Endothelial cell of umbilical vein (primary cell): ENCODE data around the gene MGAT1. TPM values are rescaled to one million over a fixed set of nuclear protein-coding genes. Genes with fewer than 3 reads are reported as not detected.
"Not testable (repeated sequence)": the region's sequence is repeated elsewhere in the genome, so short reads cannot be mapped to it uniquely, and the experiment has no call there.

Experiments
- BruUV-seq: library from RNA; stranded (reverse); fragments of 400-500 nt; replicated peaks from 2 replicates; lab custom pipeline; 2021; lab: Mats Ljungman, UMichigan
- CTCF ChIA-PET: fragments of 300-600, 350-600 bp; sonication (Branson Sonifier 250); formaldehyde crosslinking; loops from one replicate; lab custom pipeline; 2021; ENCODE audit warnings: antibody characterized with exemption, inconsistent platforms; lab: Charles Lee
- POLR2A ChIA-PET: fragments of 300-600, 350-600 bp; sonication (Branson Sonifier 250); formaldehyde crosslinking; loops from one replicate; lab custom pipeline; 2021; ENCODE audit warnings: antibody characterized with exemption, inconsistent platforms; lab: Charles Lee
- DNase-seq: peaks from one replicate; pipeline ENCODE4 v3.0.0-alpha.2; 2011; ENCODE audit warnings: low read depth, low spot score
- FAIRE-seq: peaks from 2 replicates; lab custom pipeline; 2011; peaks lifted over from hg19 to GRCh38; lab: Jason Lieb, UNC
- H2AFZ ChIP-seq: 2 replicates; pipeline ENCODE4 v1.6.0; 2012; ENCODE audit warnings: low read depth, low read length, control low read depth, inconsistent platforms
- H3K27ac ChIP-seq: 2 replicates; pipeline ENCODE4 v1.5.1; 2011; ENCODE audit warnings: low read depth, mild to moderate bottlenecking, control low read depth, low read length, moderate library complexity; ENCODE audit not compliant: insufficient read depth
- H3K27me3 ChIP-seq, 2 experiments: 2 replicates each; pipeline versions ENCODE4 v1.6.0 to v1.6.1; 2011; ENCODE audit warnings: low read length in 2 of 2, mixed read lengths in 1 of 2; ENCODE audit not compliant: control insufficient read depth in 2 of 2, insufficient read depth in 2 of 2
- H3K36me3 ChIP-seq, 2 experiments: 2 replicates in 1 of 2; 3 replicates in 1 of 2; pipeline ENCODE4 v1.5.1; 2011; ENCODE audit warnings: low read length in 2 of 2, mild to moderate bottlenecking in 1 of 2, moderate library complexity in 1 of 2; ENCODE audit not compliant: control insufficient read depth in 2 of 2, insufficient read depth in 2 of 2; ENCODE audit errors: extremely low read depth in 1 of 2
- H3K4me1 ChIP-seq: 3 replicates; pipeline ENCODE4 v1.5.1; 2011; ENCODE audit warnings: mild to moderate bottlenecking, low read length; ENCODE audit not compliant: control insufficient read depth, insufficient read depth; ENCODE audit errors: extremely low read depth
- H3K4me2 ChIP-seq: 2 replicates; pipeline ENCODE4 v1.6.1; 2011; ENCODE audit warnings: low read length, control low read depth, mixed read lengths; ENCODE audit not compliant: insufficient read depth
- H3K4me3 ChIP-seq, 3 experiments: fragments of 200-600 bp in 1 of 3; sonication (generic), shearing (Covaris generic) in 1 of 3; replicated peaks in 1 of 3; 2 replicates each; pipeline ENCODE4 v1.5.1; 2011 to 2016; ENCODE audit warnings: control low read depth in 3 of 3, low read length in 3 of 3, mild to moderate bottlenecking in 2 of 3, inconsistent platforms in 1 of 3, low read depth in 1 of 3, moderate library complexity in 1 of 3; ENCODE audit not compliant: insufficient read depth in 1 of 3
- H3K79me2 ChIP-seq: 2 replicates; pipeline ENCODE4 v1.6.0; 2012; ENCODE audit warnings: low read length, inconsistent platforms; ENCODE audit not compliant: control insufficient read depth, insufficient read depth
- H3K9ac ChIP-seq: replicated peaks from 2 replicates; pipeline ENCODE3; 2011; ENCODE audit warnings: low read length, control low read depth; ENCODE audit not compliant: insufficient read depth; ENCODE audit errors: extremely low read depth
- H3K9me1 ChIP-seq: replicated peaks from 3 replicates; pipeline ENCODE4 v1.6.0; 2011; ENCODE audit warnings: mild to moderate bottlenecking, low read length; ENCODE audit not compliant: control insufficient read depth, insufficient read depth; ENCODE audit errors: extremely low read depth
- H3K9me3 ChIP-seq: replicated peaks from 2 replicates; pipeline ENCODE4 v1.5.1; 2012; ENCODE audit warnings: low read length, inconsistent platforms; ENCODE audit not compliant: control insufficient read depth, insufficient read depth
- H4K20me1 ChIP-seq: replicated peaks from 2 replicates; pipeline ENCODE3; 2011; ENCODE audit warnings: mild to moderate bottlenecking, low read length; ENCODE audit not compliant: control insufficient read depth, insufficient read depth; ENCODE audit errors: extremely low read depth
- dilution Hi-C: fragments of 300-500 bp; cut with MboI; formaldehyde crosslinking; loops from one replicate; pipeline ENCODE4 v1.15.0; 2019; ENCODE audit warnings: low sequenced_read_pairs; ENCODE audit not compliant: extremely low pct_ligation_motif_present
- intact Hi-C: fragments of 100-400 bp; cut with micrococcal nuclease; formaldehyde crosslinking; loops from one replicate; pipeline ENCODE4 v1.10.0; 2022
- polyA plus RNA-seq, 4 experiments: library from polyadenylated mRNA; depleted of rRNA in 3 of 4; stranded (reverse) in 3 of 4; unstranded in 1 of 4; fragments of >200 nt; gene quantifications; 2 replicates each; pipeline versions ENCODE4 v1.2.1 to v1.2.3, GENCODE V29; 2011 to 2012; ENCODE audit warnings: missing spikeins in 1 of 4
- total RNA-seq: library from RNA; stranded (reverse); gene quantifications from 2 replicates; pipeline ENCODE4 v1.2.3, GENCODE V29; 2021

MGAT1 gene
- total and polyA plus RNA-seq, 2 donors (not counting 3 experiments of a cell fraction or from before 2014, with no cell fraction given) = 123 to 126 TPM

- intact Hi-C loops, DNase-seq, dilution Hi-C loops, H3K4me3 ChIP-seq, H3K9me3 ChIP-seq, H3K36me3 ChIP-seq, H3K79me2 ChIP-seq, H3K9ac ChIP-seq, H2AFZ ChIP-seq, H3K27ac ChIP-seq, FAIRE-seq, H3K27me3 ChIP-seq, H3K9me1 ChIP-seq, H3K4me2 ChIP-seq, BruUV-seq, POLR2A ChIA-PET, H4K20me1 ChIP-seq: not testable (repeated sequence)
- CTCF ChIA-PET = interaction anchor here (0.8 to 2.1 kb wide), 2 partner anchors 40 to 44 kb away, joined by 3 to 5 read pairs; no protein-coding TSS in a partner anchor
- peaks cover 19% of the 10 kb centered on the region for H3K4me1 ChIP-seq
Measured at GRCh38 chr5:180828756-180829531, 26.3 kb upstream of the MGAT1 start.

- intact Hi-C loops, H3K79me2 ChIP-seq, DNase-seq, POLR2A ChIA-PET, H3K4me2 ChIP-seq, H3K9me1 ChIP-seq, H3K9me3 ChIP-seq, H2AFZ ChIP-seq, BruUV-seq, H3K9ac ChIP-seq, H4K20me1 ChIP-seq, FAIRE-seq, H3K27me3 ChIP-seq, H3K36me3 ChIP-seq, H3K4me3 ChIP-seq, H3K27ac ChIP-seq, dilution Hi-C loops, CTCF ChIA-PET: not testable (repeated sequence)
- peaks cover 19% of the 10 kb centered on the region for H3K4me1 ChIP-seq
Measured at GRCh38 chr5:180827374-180827773, 24.8 kb upstream of the MGAT1 start.
